Panc1 (cell line): ENCODE measurements around the gene SERTAD4. TPM values are rescaled to one million over a fixed set of nuclear protein-coding genes. Genes with fewer than 3 reads are reported as not detected.

ENCODE experiments used
- ATAC-seq: fragments of 200-7000 bp; cut with Tn5 transposase; 2 replicates; pipeline ENCODE4 v1.9.1; 2020; ENCODE audit warnings: mild to moderate bottlenecking, moderate library complexity
- BruUV-seq: library from RNA; stranded (reverse); fragments of 400-500 nt; replicated peaks from 2 replicates; lab custom pipeline; 2021; lab: Mats Ljungman, UMichigan
- CTCF ChIA-PET: fragments of 300-600 bp; sonication (Branson Sonifier 250); formaldehyde crosslinking; loops from one replicate; lab custom pipeline; 2022; ENCODE audit warnings: antibody characterized with exemption; lab: Charles Lee
- POLR2A ChIA-PET: fragments of 300-600 bp; sonication (Branson Sonifier 250); formaldehyde crosslinking; loops from one replicate; lab custom pipeline; 2022; ENCODE audit warnings: antibody characterized with exemption; lab: Charles Lee
- DNase-seq: peaks from one replicate; pipeline ENCODE4 v3.0.0-alpha.2; 2010; ENCODE audit warnings: low read depth, low spot score
- H3K27ac ChIP-seq: 2 replicates; pipeline ENCODE4 v1.5.1; 2011; ENCODE audit warnings: mild to moderate bottlenecking, low read length, inconsistent platforms
- H3K27me3 ChIP-seq: fragments of 200-500 bp; sonication (Bioruptor generic); 2 replicates; pipeline ENCODE4 v1.6.0; 2014; ENCODE audit warnings: low read length, inconsistent platforms; ENCODE audit not compliant: control insufficient read depth, insufficient read depth
- H3K36me3 ChIP-seq: fragments of 200-500 bp; sonication (Bioruptor generic); 2 replicates; pipeline ENCODE4 v1.5.1; 2014; ENCODE audit warnings: inconsistent platforms, mild to moderate bottlenecking, low read length, moderate library complexity; ENCODE audit not compliant: control insufficient read depth, insufficient read depth
- H3K4me1 ChIP-seq: 2 replicates; pipeline ENCODE4 v1.5.1; 2011; ENCODE audit warnings: inconsistent platforms, mild to moderate bottlenecking, low read length, moderate library complexity; ENCODE audit not compliant: control insufficient read depth, insufficient read depth
- H3K4me3 ChIP-seq, 2 experiments: 2 replicates each; pipeline ENCODE4 v1.5.1; 2011 to 2012; ENCODE audit warnings: low read depth in 2 of 2, low read length in 2 of 2, mild to moderate bottlenecking in 2 of 2, inconsistent platforms in 1 of 2, moderate library complexity in 1 of 2
- H3K9me3 ChIP-seq: fragments of 200-500 bp; sonication (Bioruptor generic); 2 replicates; pipeline ENCODE4 v1.5.1; 2014; ENCODE audit warnings: low read depth, mild to moderate bottlenecking, inconsistent platforms, low read length, moderate library complexity; ENCODE audit not compliant: control insufficient read depth, insufficient read depth
- CTCF ChIP-seq: fragments of 450-650 bp; IDR thresholded peaks from 2 replicates; pipeline ENCODE4 v1.5.1; 2017; ENCODE audit warnings: mild to moderate bottlenecking
- POLR2AphosphoS5 ChIP-seq: IDR thresholded peaks from 2 replicates; pipeline ENCODE4 v1.6.1; 2012; ENCODE audit warnings: mild to moderate bottlenecking, low read depth, low read length, moderate library complexity
- REST ChIP-seq, 2 experiments: IDR thresholded peaks; 2 replicates each; pipeline ENCODE4 v1.6.1; 2011 to 2012; ENCODE audit warnings: low read depth in 2 of 2, control low read depth in 1 of 2, low read length in 1 of 2, mild to moderate bottlenecking in 1 of 2, moderate library complexity in 1 of 2; ENCODE audit not compliant: insufficient read depth in 1 of 2
- SIN3A ChIP-seq: IDR thresholded peaks from 2 replicates; pipeline ENCODE4 v1.6.1; 2012; ENCODE audit warnings: low read depth, mild to moderate bottlenecking, low read length, moderate library complexity, borderline replicate concordance; ENCODE audit not compliant: insufficient read depth
- TCF7L2 ChIP-seq: IDR thresholded peaks from 2 replicates; pipeline ENCODE4 v1.6.1; 2011; ENCODE audit warnings: mild to moderate bottlenecking, low read depth, low read length, inconsistent platforms
- in situ Hi-C: cut with HindIII; loops from 2 replicates; pipeline ENCODE4 v1.10.0; 2016; ENCODE audit warnings: low sequenced_read_pairs, low pct_unique_long_range_greater_than_20kb
- intact Hi-C: fragments of 100-400 bp; cut with micrococcal nuclease; formaldehyde crosslinking; loops from one replicate; pipeline ENCODE4 v1.10.0; 2022; ENCODE audit not compliant: unreplicated experiment
- total RNA-seq: library from RNA; stranded (reverse); gene quantifications from one replicate; pipeline ENCODE4 v1.2.1, GENCODE V29; 2021; ENCODE audit not compliant: unreplicated experiment

SERTAD4 gene
- total RNA-seq, 1 experiment from 2014 or later, result 0.31 TPM

GRCh38 chr1:210228158-210228557 lies 4.4 kb upstream of the SERTAD4 start:
- no peak for DNase-seq
- ChIA-PET CTCF (no interaction called here), POLR2A (no interaction called here)
- Histone ChIP-seq H3K36me3 (no peaks in the 10 kb centered on the region), H3K4me1 (no peaks in the 10 kb centered on the region), H3K27ac (no peak overlapping the region), H3K9me3 (no peaks in the 10 kb centered on the region), H3K4me3 (no peak overlapping the region), H3K27me3 (peaks cover 40% of the 10 kb centered on the region)
- BruUV-seq, result no TSS peak
- in situ Hi-C loops, result no loop called here
- intact Hi-C loops, result no loop called here
- no peak for ATAC-seq
- TF ChIP-seq REST (IDR thresholded peaks at IDR 0.05; ENCODE audit: insufficient read depth in 1 of 2, low read depth in 2 of 2, low read length in 1 of 2) (no peak), SIN3A (no peak), POLR2AphosphoS5 (no peak), CTCF (no peak), TCF7L2 (no peak)

- CTCF ChIA-PET, result no interaction called here
- ATAC-seq (no peak), DNase-seq (no peak)
- TF ChIP-seq CTCF (no peak), POLR2AphosphoS5 (no peak), REST (IDR thresholded peaks at IDR 0.05; ENCODE audit: insufficient read depth in 1 of 2, low read depth in 2 of 2, low read length in 1 of 2) (no peak), SIN3A (no peak), TCF7L2 (no peak)
- Histone ChIP-seq H3K4me3 (no peak overlapping the region), H3K36me3 (no peaks in the 10 kb centered on the region), H3K27me3 (peaks cover 43% of the 10 kb centered on the region), H3K4me1 (no peaks in the 10 kb centered on the region), H3K9me3 (no peaks in the 10 kb centered on the region), H3K27ac (no peak overlapping the region)
- intact Hi-C loops, result no loop called here
- POLR2A ChIA-PET, result no interaction called here
- no TSS peak for BruUV-seq
- in situ Hi-C loops, result no loop called here
Measured at GRCh38 chr1:210230149-210230695, 2.4 kb upstream of the SERTAD4 start.
